ENCODE results near the gene NFKBIB. TPM values are rescaled to one million over a fixed set of nuclear protein-coding genes. Genes with fewer than 3 reads are reported as not detected.

Gene NFKBIB
- total RNA-seq, 6 experiments from 2014 or later = 13.2 to 27.9 (median 16.5) TPM

DNA sequence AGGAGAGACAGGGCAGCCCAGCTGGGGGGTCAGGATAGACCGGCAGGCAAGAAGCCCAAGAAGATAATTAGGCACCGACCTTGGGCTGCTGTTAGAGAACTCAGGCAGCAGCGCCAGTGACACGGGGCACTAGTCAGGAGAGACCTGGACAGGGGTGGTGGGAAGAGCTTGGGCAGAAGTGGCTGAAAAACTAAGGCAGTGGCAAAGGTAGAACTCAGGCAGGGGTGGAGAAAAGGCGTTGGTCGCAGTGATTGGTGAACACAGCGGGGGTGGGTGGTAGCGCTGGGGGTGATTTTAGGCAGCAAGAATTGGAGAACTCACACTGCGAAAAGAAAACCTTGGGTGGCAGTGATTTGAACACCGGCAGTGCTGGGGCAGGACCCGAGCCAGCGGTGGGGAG is 7.9 kb downstream of the NFKBIB start:
- TF ChIP-seq, protein P1, sequence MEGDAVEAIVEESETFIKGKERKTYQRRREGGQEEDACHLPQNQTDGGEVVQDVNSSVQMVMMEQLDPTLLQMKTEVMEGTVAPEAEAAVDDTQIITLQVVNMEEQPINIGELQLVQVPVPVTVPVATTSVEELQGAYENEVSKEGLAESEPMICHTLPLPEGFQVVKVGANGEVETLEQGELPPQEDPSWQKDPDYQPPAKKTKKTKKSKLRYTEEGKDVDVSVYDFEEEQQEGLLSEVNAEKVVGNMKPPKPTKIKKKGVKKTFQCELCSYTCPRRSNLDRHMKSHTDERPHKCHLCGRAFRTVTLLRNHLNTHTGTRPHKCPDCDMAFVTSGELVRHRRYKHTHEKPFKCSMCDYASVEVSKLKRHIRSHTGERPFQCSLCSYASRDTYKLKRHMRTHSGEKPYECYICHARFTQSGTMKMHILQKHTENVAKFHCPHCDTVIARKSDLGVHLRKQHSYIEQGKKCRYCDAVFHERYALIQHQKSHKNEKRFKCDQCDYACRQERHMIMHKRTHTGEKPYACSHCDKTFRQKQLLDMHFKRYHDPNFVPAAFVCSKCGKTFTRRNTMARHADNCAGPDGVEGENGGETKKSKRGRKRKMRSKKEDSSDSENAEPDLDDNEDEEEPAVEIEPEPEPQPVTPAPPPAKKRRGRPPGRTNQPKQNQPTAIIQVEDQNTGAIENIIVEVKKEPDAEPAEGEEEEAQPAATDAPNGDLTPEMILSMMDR (IDR thresholded peaks at IDR 0.05) = no peak
- TF ChIP-seq POLR2A (IDR thresholded peaks at IDR 0.05) = no peak
- peaks cover 0 to 24% (median 3%) of the 10 kb centered on the region in 4 donors for H3K36me3 ChIP-seq
- no peak overlapping the region for H3K27ac ChIP-seq
- ATAC-seq (no peak), DNase-seq (no peak)
- H3K4me3 ChIP-seq = no peak overlapping the region
- H3K4me1 ChIP-seq = peaks cover 0 to 16% (median 6%) of the 10 kb centered on the region in 4 donors
- intact Hi-C loops (cut with DNase I) = no loop called here
- 91% methylated on average over 8 of the region's 12 CpGs for WGBS (ENCODE audit: insufficient coverage, low coverage, low lambda C conversion rate, missing lambda C conversion rate)
- H3K9me3 ChIP-seq = no peaks in the 10 kb centered on the region
- no peaks in the 10 kb centered on the region for H3K27me3 ChIP-seq

DNA sequence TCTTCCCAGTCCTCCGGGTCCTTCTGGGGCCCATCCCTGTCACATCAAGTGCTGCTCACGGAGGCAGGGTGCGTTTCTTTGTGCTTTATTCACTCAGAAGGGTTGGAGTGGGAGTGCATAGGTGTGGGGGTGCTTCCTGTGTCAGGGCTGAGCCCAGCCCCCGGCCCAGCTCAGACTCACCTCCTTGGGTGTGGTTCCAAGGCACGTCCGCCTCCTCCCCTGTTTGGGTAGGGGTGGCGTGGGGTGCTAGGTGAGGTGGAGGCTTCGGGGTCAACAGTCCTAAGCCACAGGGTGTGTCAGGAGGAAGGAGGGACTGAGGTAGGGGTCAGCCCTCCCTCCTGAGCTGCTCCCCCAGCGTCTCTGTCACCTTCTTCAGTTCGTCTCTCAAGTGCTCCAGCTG is 9.1 kb downstream of the NFKBIB start:
- WGBS (ENCODE audit: insufficient coverage, low coverage, low lambda C conversion rate, missing lambda C conversion rate) = 83% methylated on average over 3 of the region's 10 CpGs
- TF ChIP-seq, protein P1 (IDR thresholded peaks at IDR 0.05) = no peak
- TF ChIP-seq POLR2A (IDR thresholded peaks at IDR 0.05) = no peak
- no peaks in the 10 kb centered on the region for H3K9me3 ChIP-seq
- intact Hi-C loops (cut with DNase I) = no loop called here
- DNase-seq = no peak
- H3K27me3 ChIP-seq = no peaks in the 10 kb centered on the region
- H3K36me3 ChIP-seq = peaks cover 0 to 24% (median 3%) of the 10 kb centered on the region in 4 donors
- peaks cover 0 to 12% (median 3%) of the 10 kb centered on the region in 4 donors for H3K4me1 ChIP-seq
- no peak for ATAC-seq
- no peak overlapping the region for H3K27ac ChIP-seq
- H3K4me3 ChIP-seq = no peak overlapping the region

DNA sequence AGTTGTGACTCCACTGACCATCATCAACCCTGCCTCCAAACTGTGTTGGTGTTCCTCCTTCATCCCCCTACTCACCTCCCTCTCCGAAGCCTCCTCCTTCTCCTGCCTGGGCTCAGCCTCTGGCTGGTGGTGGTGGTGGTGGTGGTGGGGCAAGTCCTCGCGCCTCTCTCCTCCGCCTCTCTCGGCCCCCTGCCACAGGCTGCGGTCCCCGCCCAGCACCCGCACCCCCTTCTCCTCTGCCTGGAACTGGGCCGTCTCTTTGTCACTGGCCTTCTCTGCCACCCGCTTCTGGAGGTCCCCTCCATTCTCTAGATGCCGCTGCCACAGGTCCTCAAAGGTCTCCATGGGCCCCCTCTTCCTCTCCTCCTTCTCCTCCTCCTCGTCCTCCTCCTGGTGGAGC is 10.7 kb downstream of the NFKBIB start:
- H3K27ac ChIP-seq = no peak overlapping the region
- no peak for TF ChIP-seq POLR2A (IDR thresholded peaks at IDR 0.05)
- TF ChIP-seq, protein P1 (IDR thresholded peaks at IDR 0.05) = no peak
- H3K4me1 ChIP-seq = no peaks in the 10 kb centered on the region
- ATAC-seq (no peak), DNase-seq (no peak)
- no peaks in the 10 kb centered on the region for H3K9me3 ChIP-seq
- H3K27me3 ChIP-seq = no peaks in the 10 kb centered on the region
- intact Hi-C loops (cut with DNase I) = no loop called here
- no peak overlapping the region for H3K4me3 ChIP-seq
- 95% methylated on average over 12 of the region's 12 CpGs for WGBS (ENCODE audit: insufficient coverage, low coverage, low lambda C conversion rate, missing lambda C conversion rate)
- H3K36me3 ChIP-seq = peaks cover 0 to 18% (median 2%) of the 10 kb centered on the region in 4 donors

DNA sequence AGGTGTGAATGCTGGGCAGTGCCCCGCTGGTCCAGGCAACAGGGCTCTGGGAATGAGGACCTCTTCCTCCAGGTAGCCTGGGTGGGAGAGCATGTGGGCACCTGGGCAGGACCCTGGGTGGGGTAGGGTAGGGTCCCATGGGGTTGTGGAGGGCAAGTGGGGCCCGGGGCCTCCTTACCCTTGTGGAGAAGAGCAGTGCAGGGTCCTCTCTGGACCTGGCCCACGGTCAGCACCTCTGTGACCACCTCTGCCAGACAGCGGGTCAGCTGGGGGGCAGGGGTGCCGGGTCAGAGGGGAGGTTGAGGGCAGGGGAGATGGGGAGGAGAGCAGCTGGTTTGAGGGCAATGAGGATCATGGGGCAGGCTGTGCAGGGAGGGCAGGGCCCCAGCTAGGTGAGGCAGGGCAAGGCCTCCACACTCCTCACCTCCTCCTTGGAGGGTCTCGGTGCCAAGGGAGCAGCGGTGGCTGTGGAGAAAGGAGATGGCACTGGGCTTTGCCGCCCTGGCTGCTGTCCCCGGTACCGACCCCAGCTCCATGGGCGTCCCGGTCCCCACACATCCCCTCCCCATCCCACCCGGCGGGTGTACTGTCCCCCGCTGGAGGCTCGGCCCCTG is 11.7 kb downstream of the NFKBIB start:
- Histone ChIP-seq H3K4me1 (no peaks in the 10 kb centered on the region), H3K9me3 (no peaks in the 10 kb centered on the region), H3K27me3 (no peaks in the 10 kb centered on the region), H3K36me3 (peaks cover 0 to 14% (median under 1%) of the 10 kb centered on the region in 4 donors), H3K4me3 (no peak overlapping the region), H3K27ac (no peak overlapping the region)
- DNase-seq (no peak), ATAC-seq (peak in 2 of 4 donors; percentile 8 to 10)
- intact Hi-C loops (cut with DNase I) = no loop called here
- no peak for TF ChIP-seq POLR2A (IDR thresholded peaks at IDR 0.05)
- TF ChIP-seq, protein P1 (IDR thresholded peaks at IDR 0.05) = no peak
- 94% methylated on average over 3 of the region's 16 CpGs for WGBS (ENCODE audit: insufficient coverage, low coverage, low lambda C conversion rate, missing lambda C conversion rate)

All from right lobe of liver (tissue), 6 donors.